ENCODE measurements around the gene ASXL2.

ASXL2 gene

GRCh38 chr2:25799301-25799700 lies 79.0 kb downstream of the ASXL2 start:
- ATAC-seq (replicated peaks): no peak
- H3K4me3 Mint-ChIP-seq: no peak overlapping the region
- H3K27ac Mint-ChIP-seq: peak overlapping the region; percentile 29 to 97
- DNase-seq: no peak
- H3K36me3 Mint-ChIP-seq (ENCODE audit: insufficient read depth): peaks cover 17% of the 10 kb centered on the region
- H3K27me3 Mint-ChIP-seq: no peaks in the 10 kb centered on the region
- no peaks in the 10 kb centered on the region for H3K9me3 Mint-ChIP-seq
- peaks cover 24 to 49% of the 10 kb centered on the region in 2 donors for H3K4me1 Mint-ChIP-seq (ENCODE audit: low read depth in 2 of 2)

- peaks cover 27 to 57% of the 10 kb centered on the region in 2 donors for H3K4me1 Mint-ChIP-seq (ENCODE audit: low read depth in 2 of 2)
- H3K4me3 Mint-ChIP-seq: peak overlapping the region in 1 of 2 donors; percentile 49
- ATAC-seq (replicated peaks) (no peak), DNase-seq (no peak)
- H3K27ac Mint-ChIP-seq: peak overlapping the region; percentile 93 to 97
- no peaks in the 10 kb centered on the region for H3K9me3 Mint-ChIP-seq
- H3K36me3 Mint-ChIP-seq (ENCODE audit: insufficient read depth): peaks cover 6% of the 10 kb centered on the region
- no peaks in the 10 kb centered on the region for H3K27me3 Mint-ChIP-seq
Measured at GRCh38 chr2:25797620-25798488, 80.4 kb downstream of the ASXL2 start.

GRCh38 chr2:25794544-25795276 lies 83.6 kb downstream of the ASXL2 start:
- peaks cover 6% of the 10 kb centered on the region for H3K36me3 Mint-ChIP-seq (ENCODE audit: insufficient read depth)
- H3K4me1 Mint-ChIP-seq (ENCODE audit: low read depth in 2 of 2): peaks cover 34 to 75% of the 10 kb centered on the region in 2 donors
- peak overlapping the region; percentile 75 to 91 for H3K4me3 Mint-ChIP-seq
- H3K27ac Mint-ChIP-seq: peak overlapping the region; percentile 93 to 97
- H3K27me3 Mint-ChIP-seq: no peaks in the 10 kb centered on the region
- H3K9me3 Mint-ChIP-seq: no peaks in the 10 kb centered on the region
- ATAC-seq (replicated peaks) (peak; percentile 80), DNase-seq (no peak)

- H3K9me3 Mint-ChIP-seq: no peaks in the 10 kb centered on the region
- H3K4me1 Mint-ChIP-seq (ENCODE audit: low read depth in 2 of 2): peaks cover 19 to 53% of the 10 kb centered on the region in 2 donors
- peak overlapping the region; percentile 50 to 56 for H3K27ac Mint-ChIP-seq
- ATAC-seq (replicated peaks) (peak; percentile 39), DNase-seq (no peak)
- peaks cover 8% of the 10 kb centered on the region for H3K36me3 Mint-ChIP-seq (ENCODE audit: insufficient read depth)
- no peaks in the 10 kb centered on the region for H3K27me3 Mint-ChIP-seq
- peak overlapping the region; percentile 63 to 66 for H3K4me3 Mint-ChIP-seq
Measured at GRCh38 chr2:25790074-25790790, 88.1 kb downstream of the ASXL2 start.

- no peaks in the 10 kb centered on the region for H3K9me3 Mint-ChIP-seq
- no peaks in the 10 kb centered on the region for H3K27me3 Mint-ChIP-seq
- H3K4me3 Mint-ChIP-seq: peak overlapping the region; percentile 3 to 66
- H3K27ac Mint-ChIP-seq: peak overlapping the region in 1 of 2 donors; percentile 6
- ATAC-seq (replicated peaks): no peak
- no peak for DNase-seq
- peaks cover 15% of the 10 kb centered on the region for H3K36me3 Mint-ChIP-seq (ENCODE audit: insufficient read depth)
- peaks cover 14 to 44% of the 10 kb centered on the region in 2 donors for H3K4me1 Mint-ChIP-seq (ENCODE audit: low read depth in 2 of 2)
Measured at GRCh38 chr2:25788457-25788856, 89.8 kb downstream of the ASXL2 start.

- H3K36me3 Mint-ChIP-seq (ENCODE audit: insufficient read depth): peaks cover 17% of the 10 kb centered on the region
- H3K27me3 Mint-ChIP-seq: no peaks in the 10 kb centered on the region
- DNase-seq: no peak
- H3K4me1 Mint-ChIP-seq (ENCODE audit: low read depth in 2 of 2): peaks cover 14 to 41% of the 10 kb centered on the region in 2 donors
- H3K9me3 Mint-ChIP-seq: no peaks in the 10 kb centered on the region
- H3K4me3 Mint-ChIP-seq: no peak overlapping the region
- no peak overlapping the region for H3K27ac Mint-ChIP-seq
- ATAC-seq (replicated peaks): no peak
Measured at GRCh38 chr2:25787020-25787419, 91.3 kb downstream of the ASXL2 start.

GRCh38 chr2:25784404-25784803 lies 93.9 kb downstream of the ASXL2 start:
- ATAC-seq (replicated peaks): no peak
- Mint-ChIP-seq H3K4me3 (no peak overlapping the region), H3K27ac (no peak overlapping the region), H3K4me1 (ENCODE audit: low read depth in 2 of 2) (peaks cover 7 to 23% of the 10 kb centered on the region in 2 donors), H3K27me3 (no peaks in the 10 kb centered on the region), H3K36me3 (ENCODE audit: insufficient read depth) (peaks cover 28% of the 10 kb centered on the region), H3K9me3 (no peaks in the 10 kb centered on the region)
- no peak for DNase-seq

- H3K4me1 Mint-ChIP-seq (ENCODE audit: low read depth in 2 of 2): no peaks in the 10 kb centered on the region
- H3K4me3 Mint-ChIP-seq: no peak overlapping the region
- H3K27ac Mint-ChIP-seq: no peak overlapping the region
- H3K9me3 Mint-ChIP-seq: no peaks in the 10 kb centered on the region
- DNase-seq: no peak
- H3K27me3 Mint-ChIP-seq: no peaks in the 10 kb centered on the region
- H3K36me3 Mint-ChIP-seq (ENCODE audit: insufficient read depth): peaks cover 16% of the 10 kb centered on the region
- ATAC-seq (replicated peaks): no peak
Measured at GRCh38 chr2:25777077-25777476, 101.2 kb downstream of the ASXL2 start.

GRCh38 chr2:25772078-25772477 lies 106.2 kb downstream of the ASXL2 start:
- Mint-ChIP-seq H3K27me3 (no peaks in the 10 kb centered on the region), H3K27ac (peak overlapping the region in 1 of 2 donors; percentile 56), H3K9me3 (no peaks in the 10 kb centered on the region), H3K4me3 (no peak overlapping the region), H3K4me1 (ENCODE audit: low read depth in 2 of 2) (no peaks in the 10 kb centered on the region), H3K36me3 (ENCODE audit: insufficient read depth) (peaks cover 30% of the 10 kb centered on the region)
- DNase-seq (no peak), ATAC-seq (replicated peaks) (no peak)

- DNase-seq: no peak
- no peak for ATAC-seq (replicated peaks)
- peak overlapping the region in 1 of 2 donors; percentile 16 for H3K27ac Mint-ChIP-seq
- peaks cover 84% of the 10 kb centered on the region for H3K36me3 Mint-ChIP-seq (ENCODE audit: insufficient read depth)
- H3K27me3 Mint-ChIP-seq: no peaks in the 10 kb centered on the region
- peaks cover 6 to 11% of the 10 kb centered on the region in 2 donors for H3K4me1 Mint-ChIP-seq (ENCODE audit: low read depth in 2 of 2)
- no peak overlapping the region for H3K4me3 Mint-ChIP-seq
- H3K9me3 Mint-ChIP-seq: no peaks in the 10 kb centered on the region
Measured at GRCh38 chr2:25763575-25763974, 114.7 kb downstream of the ASXL2 start.

GRCh38 chr2:25760297-25760696 lies 118.0 kb downstream of the ASXL2 start:
- Mint-ChIP-seq H3K9me3 (no peaks in the 10 kb centered on the region), H3K36me3 (ENCODE audit: insufficient read depth) (peaks cover 77% of the 10 kb centered on the region), H3K27me3 (no peaks in the 10 kb centered on the region), H3K4me3 (no peak overlapping the region), H3K4me1 (ENCODE audit: low read depth in 2 of 2) (peaks cover 4 to 5% of the 10 kb centered on the region in 2 donors), H3K27ac (peak overlapping the region in 1 of 2 donors; percentile 53)
- DNase-seq (no peak), ATAC-seq (replicated peaks) (no peak)

GRCh38 chr2:25758348-25758747 lies 119.9 kb downstream of the ASXL2 start:
- Mint-ChIP-seq H3K4me1 (ENCODE audit: low read depth in 2 of 2) (peaks cover 5% of the 10 kb centered on the region in 2 donors), H3K27ac (peak overlapping the region in 1 of 2 donors; percentile 56), H3K9me3 (no peaks in the 10 kb centered on the region), H3K27me3 (no peaks in the 10 kb centered on the region), H3K36me3 (ENCODE audit: insufficient read depth) (peaks cover 87% of the 10 kb centered on the region), H3K4me3 (no peak overlapping the region)
- DNase-seq: no peak
- ATAC-seq (replicated peaks): no peak

GRCh38 chr2:25757906-25758305 lies 120.4 kb downstream of the ASXL2 start:
- Mint-ChIP-seq H3K9me3 (no peaks in the 10 kb centered on the region), H3K4me3 (no peak overlapping the region), H3K4me1 (ENCODE audit: low read depth in 2 of 2) (peaks cover 5% of the 10 kb centered on the region in 2 donors), H3K27ac (peak overlapping the region in 1 of 2 donors; percentile 65), H3K36me3 (ENCODE audit: insufficient read depth) (peaks cover 87% of the 10 kb centered on the region), H3K27me3 (no peaks in the 10 kb centered on the region)
- DNase-seq (no peak), ATAC-seq (replicated peaks) (no peak)

Measured in effector memory CD8-positive, alpha-beta T cell (primary cell).